DOHH2 (cell line): ENCODE data around the gene CCDC7.

Source experiments
- CTCF ChIP-seq: fragments of 200-600 bp; sonication (generic); IDR thresholded peaks from one replicate; pipeline ENCODE4 v1.5.1; 2014; ENCODE audit warnings: antibody characterized with exemption, mild to moderate bottlenecking, low read depth, low read length; ENCODE audit not compliant: poor library complexity, severe bottlenecking
- EZH2phosphoT487 ChIP-seq: fragments of 200-600 bp; sonication (generic); IDR thresholded peaks from 2 replicates; pipeline ENCODE4 v1.6.1; 2017; ENCODE audit warnings: borderline replicate concordance, mild to moderate bottlenecking, antibody characterized with exemption, low read length, moderate library complexity, mixed read lengths

GRCh38 chr10:32787690-32788284, 341.8 kb downstream of the CCDC7 start:
- TF ChIP-seq CTCF = no peak
- TF ChIP-seq EZH2phosphoT487 = no peak
